ENCODE measurements around the gene UBE2E1. TPM values are rescaled to one million over a fixed set of nuclear protein-coding genes. Genes with fewer than 3 reads are reported as not detected.
"Not testable (repeated sequence)": the region's sequence is repeated elsewhere in the genome, so short reads cannot be mapped to it uniquely, and the experiment has no call there.

The UBE2E1 gene
- total RNA-seq, 1 experiment from 2014 or later, result 174 TPM

- in situ Hi-C loops (cut with HindIII; ENCODE audit: low sequenced_read_pairs), result no loop called here
- no peak for DNase-seq (ENCODE audit: low spot score)
These were observed 30.9 kb downstream of the UBE2E1 start for GRCh38 chr3:23836536-23837230.

GRCh38 chr3:23837286-23837685 is 31.5 kb downstream of the UBE2E1 start:
- in situ Hi-C loops (cut with HindIII; ENCODE audit: low sequenced_read_pairs), result no loop called here

GRCh38 chr3:23837691-23838090 is 31.9 kb downstream of the UBE2E1 start:
- in situ Hi-C loops (cut with HindIII; ENCODE audit: low sequenced_read_pairs), result no loop called here
- DNase-seq (ENCODE audit: low spot score), result no peak

More at GRCh38 chr3:23837286-23837685, 31.5 kb downstream of the UBE2E1 start:
- no peak for DNase-seq (ENCODE audit: low spot score)

- in situ Hi-C loops (cut with HindIII; ENCODE audit: low sequenced_read_pairs), result no loop called here
These were observed 34.8 kb downstream of the UBE2E1 start for GRCh38 chr3:23840521-23840920.

GRCh38 chr3:23843869-23844268 is 38.1 kb downstream of the UBE2E1 start:
- DNase-seq (ENCODE audit: low spot score), result no peak
- in situ Hi-C loops (cut with HindIII; ENCODE audit: low sequenced_read_pairs), result no loop called here

More at GRCh38 chr3:23840521-23840920, 34.8 kb downstream of the UBE2E1 start:
- DNase-seq (ENCODE audit: low spot score), result no peak

GRCh38 chr3:23845326-23846216 is 39.8 kb downstream of the UBE2E1 start:
- no peak for DNase-seq (ENCODE audit: low spot score)
- in situ Hi-C loops (cut with HindIII; ENCODE audit: low sequenced_read_pairs), result no loop called here

- DNase-seq (ENCODE audit: low spot score); in situ Hi-C loops (cut with HindIII; ENCODE audit: low sequenced_read_pairs): not testable (repeated sequence)
These were observed 43.7 kb downstream of the UBE2E1 start for GRCh38 chr3:23849462-23849861.

GRCh38 chr3:23856286-23856685 is 50.5 kb downstream of the UBE2E1 start:
- DNase-seq (ENCODE audit: low spot score), result no peak
- in situ Hi-C loops (cut with HindIII; ENCODE audit: low sequenced_read_pairs), result no loop called here

- in situ Hi-C loops (cut with HindIII; ENCODE audit: low sequenced_read_pairs), result no loop called here
- DNase-seq (ENCODE audit: low spot score), result peak; percentile 72
These were observed 53.4 kb downstream of the UBE2E1 start for GRCh38 chr3:23859012-23859743.

GRCh38 chr3:23859839-23860382 is 54.2 kb downstream of the UBE2E1 start:
- in situ Hi-C loops (cut with HindIII; ENCODE audit: low sequenced_read_pairs), result no loop called here
- DNase-seq (ENCODE audit: low spot score), result no peak

GRCh38 chr3:23861689-23862088 is 55.9 kb downstream of the UBE2E1 start:
- DNase-seq (ENCODE audit: low spot score), result no peak
- in situ Hi-C loops (cut with HindIII; ENCODE audit: low sequenced_read_pairs), result no loop called here

GRCh38 chr3:23863060-23863459 is 57.3 kb downstream of the UBE2E1 start:
- no peak for DNase-seq (ENCODE audit: low spot score)
- in situ Hi-C loops (cut with HindIII; ENCODE audit: low sequenced_read_pairs), result no loop called here

- no peak for DNase-seq (ENCODE audit: low spot score)
- in situ Hi-C loops (cut with HindIII; ENCODE audit: low sequenced_read_pairs), result no loop called here
These were observed 59.2 kb downstream of the UBE2E1 start for GRCh38 chr3:23864931-23865330.

GRCh38 chr3:23865595-23866396 is 60.0 kb downstream of the UBE2E1 start:
- in situ Hi-C loops (cut with HindIII; ENCODE audit: low sequenced_read_pairs), result no loop called here
- peak; percentile 32 for DNase-seq (ENCODE audit: low spot score)

GRCh38 chr3:23867400-23867799 is 61.6 kb downstream of the UBE2E1 start:
- in situ Hi-C loops (cut with HindIII; ENCODE audit: low sequenced_read_pairs), result no loop called here
- DNase-seq (ENCODE audit: low spot score), result no peak

- in situ Hi-C loops (cut with HindIII; ENCODE audit: low sequenced_read_pairs), result no loop called here
- no peak for DNase-seq (ENCODE audit: low spot score)
These were observed 62.1 kb downstream of the UBE2E1 start for GRCh38 chr3:23867838-23868237.

GRCh38 chr3:23869977-23870662 is 64.4 kb downstream of the UBE2E1 start:
- DNase-seq (ENCODE audit: low spot score), result no peak
- in situ Hi-C loops (cut with HindIII; ENCODE audit: low sequenced_read_pairs), result no loop called here

GRCh38 chr3:23870663-23871043 is 64.9 kb downstream of the UBE2E1 start:
- DNase-seq (ENCODE audit: low spot score); in situ Hi-C loops (cut with HindIII; ENCODE audit: low sequenced_read_pairs): not testable (repeated sequence)

Data from G401 (cell line).